Ishikawa (cell line): ENCODE data around the gene TRIM5.

Source experiments
- EP300 ChIP-seq: IDR thresholded peaks from 2 replicates; pipeline ENCODE4 v1.6.1; 2012; ENCODE audit warnings: borderline replicate concordance
- MAX ChIP-seq: IDR thresholded peaks from 2 replicates; pipeline ENCODE4 v1.6.1; 2012
- TEAD4 ChIP-seq: IDR thresholded peaks from 2 replicates; pipeline ENCODE4 v1.6.1; 2012
- USF1 ChIP-seq: IDR thresholded peaks from 2 replicates; pipeline ENCODE4 v1.6.1; 2012
- YY1 ChIP-seq: IDR thresholded peaks from 2 replicates; pipeline ENCODE4 v1.6.1; 2012; ENCODE audit warnings: low read depth
- ZBTB7A ChIP-seq: IDR thresholded peaks from 2 replicates; pipeline ENCODE4 v1.6.1; 2012; ENCODE audit warnings: low read depth

GRCh38 chr11:5618807-5619206 lies 66.1 kb downstream of the TRIM5 start:
- TF ChIP-seq ZBTB7A (no peak), USF1 (no peak), MAX (no peak), TEAD4 (no peak), YY1 (no peak), EP300 (no peak)
